Left ventricle myocardium inferior (tissue), 1 donor: Measurements from ENCODE around the gene GBX1. TPM values are rescaled to one million over a fixed set of nuclear protein-coding genes. Genes with fewer than 3 reads are reported as not detected.

Experiments used
- DNase-seq: peaks from one replicate; pipeline ENCODE4 v3.0.0-alpha.2; 2020
- H3K27ac ChIP-seq: fragments of 200-600 bp; replicated peaks from 2 replicates; pipeline ENCODE4 v1.8.0; 2021
- H3K27me3 ChIP-seq: fragments of 200-600 bp; 2 replicates; pipeline ENCODE4 v1.8.0; 2021; ENCODE audit warnings: low read depth
- H3K36me3 ChIP-seq: fragments of 200-600 bp; 2 replicates; pipeline ENCODE4 v1.8.0; 2021
- H3K4me1 ChIP-seq: fragments of 200-600 bp; 2 replicates; pipeline ENCODE4 v1.8.0; 2021
- H3K4me3 ChIP-seq: fragments of 200-600 bp; 2 replicates; pipeline ENCODE4 v1.8.0; 2021; ENCODE audit warnings: mild to moderate bottlenecking, moderate library complexity
- H3K9me3 ChIP-seq: fragments of 200-600 bp; replicated peaks from 2 replicates; pipeline ENCODE4 v1.8.0; 2021
- CTCF ChIP-seq: fragments of 200-600 bp; IDR thresholded peaks from 2 replicates; pipeline ENCODE4 v1.8.0; 2021; ENCODE audit warnings: antibody characterized with exemption, mild to moderate bottlenecking, borderline replicate concordance
- intact Hi-C: fragments of 100-400 bp; cut with micrococcal nuclease; formaldehyde crosslinking; loops from one replicate; pipeline ENCODE4 v1.11.0; 2022
- total RNA-seq: library from RNA; stranded (reverse); fragmentation: NEBNext Ultra II Directional; extraction: Animal tissue kit (Norgen Biotek cat#: 25700); gene quantifications from one replicate; pipeline ENCODE4 v1.2.1, GENCODE V29; 2021
- donor health status: DM: no; HTN: yes; CAD: no; lungs with severe emphysema.

The GBX1 gene
- total RNA-seq, 1 donor from 2014 or later: 1.9 TPM

- H3K27ac ChIP-seq: peak overlapping the region; percentile 57
- H3K4me3 ChIP-seq: no peak overlapping the region
- H3K36me3 ChIP-seq: peaks cover 5% of the 10 kb centered on the region
- intact Hi-C loops: no loop called here
- H3K27me3 ChIP-seq: peaks cover 69% of the 10 kb centered on the region
- H3K4me1 ChIP-seq: peaks cover 54% of the 10 kb centered on the region
- DNase-seq: peak; percentile 75
- peak; percentile 100 for TF ChIP-seq CTCF
- no peaks in the 10 kb centered on the region for H3K9me3 ChIP-seq
These were observed 5.0 kb upstream of the GBX1 start for GRCh38 chr7:151172273-151173141.

- DNase-seq: no peak
- Histone ChIP-seq H3K9me3 (no peaks in the 10 kb centered on the region), H3K27ac (no peak overlapping the region), H3K4me3 (no peak overlapping the region), H3K36me3 (no peaks in the 10 kb centered on the region), H3K4me1 (peaks cover 51% of the 10 kb centered on the region), H3K27me3 (peaks cover 62% of the 10 kb centered on the region)
- intact Hi-C loops: no loop called here
- no peak for TF ChIP-seq CTCF
These were observed 1.3 kb upstream of the GBX1 start for GRCh38 chr7:151168787-151169162.

GRCh38 chr7:151168003-151168786, 701 bp upstream of the GBX1 start:
- DNase-seq: no peak
- TF ChIP-seq CTCF: peak; percentile 74
- intact Hi-C loops: no loop called here
- peaks cover 51% of the 10 kb centered on the region for H3K4me1 ChIP-seq
- no peaks in the 10 kb centered on the region for H3K9me3 ChIP-seq
- no peak overlapping the region for H3K27ac ChIP-seq
- H3K27me3 ChIP-seq: peaks cover 58% of the 10 kb centered on the region
- peak overlapping the region; percentile 66 for H3K4me3 ChIP-seq
- no peaks in the 10 kb centered on the region for H3K36me3 ChIP-seq

- Histone ChIP-seq H3K36me3 (no peaks in the 10 kb centered on the region), H3K4me3 (peak overlapping the region; percentile 66), H3K27ac (no peak overlapping the region), H3K4me1 (peaks cover 43% of the 10 kb centered on the region), H3K9me3 (no peaks in the 10 kb centered on the region), H3K27me3 (peaks cover 64% of the 10 kb centered on the region)
- no peak for DNase-seq
- intact Hi-C loops: no loop called here
- TF ChIP-seq CTCF: no peak
These were observed 781 bp downstream of the GBX1 start for GRCh38 chr7:151166629-151167196.

GRCh38 chr7:151161757-151162156, 5.7 kb downstream of the GBX1 start:
- peaks cover 33% of the 10 kb centered on the region for H3K27me3 ChIP-seq
- no peaks in the 10 kb centered on the region for H3K9me3 ChIP-seq
- H3K4me3 ChIP-seq: no peak overlapping the region
- no peak for TF ChIP-seq CTCF
- DNase-seq: no peak
- intact Hi-C loops: no loop called here
- H3K36me3 ChIP-seq: no peaks in the 10 kb centered on the region
- H3K4me1 ChIP-seq: peaks cover 2% of the 10 kb centered on the region
- H3K27ac ChIP-seq: no peak overlapping the region
